GM19395 (cell line): Measurements from ENCODE around the gene FAR1.
"Not testable (repeated sequence)": the region's sequence is repeated elsewhere in the genome, so short reads cannot be mapped to it uniquely, and the experiment has no call there.

ENCODE experiments used
- ATAC-seq: cut with Tn5 transposase; IDR thresholded peaks from one replicate; pipeline ENCODE4 v1.9.1; 2021; ENCODE audit warnings: mild to moderate bottlenecking, moderate library complexity; ENCODE audit not compliant: unreplicated experiment

The FAR1 gene

GRCh38 chr11:13702071-13702470 is 33.6 kb downstream of the FAR1 start:
- ATAC-seq: no peak

DNA sequence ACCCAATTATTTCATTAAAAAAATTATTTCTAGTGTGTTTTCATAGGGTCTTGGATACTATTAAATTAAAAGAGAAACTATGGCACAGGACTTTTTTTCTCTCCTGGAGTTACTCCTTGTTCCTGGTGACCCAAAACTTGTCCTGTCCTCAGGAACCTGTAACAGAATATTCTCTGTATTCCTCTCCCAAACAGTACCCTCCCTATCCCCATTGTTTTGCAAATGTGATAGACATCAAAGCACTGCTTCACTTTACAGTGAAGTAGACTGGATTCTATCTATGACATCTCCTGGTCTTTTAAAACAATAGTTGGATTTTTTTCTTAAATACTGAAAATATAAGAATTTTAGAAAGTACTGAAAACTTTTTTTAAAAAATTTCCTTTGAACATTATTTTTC is 37.2 kb downstream of the FAR1 start:
- ATAC-seq: no peak

DNA sequence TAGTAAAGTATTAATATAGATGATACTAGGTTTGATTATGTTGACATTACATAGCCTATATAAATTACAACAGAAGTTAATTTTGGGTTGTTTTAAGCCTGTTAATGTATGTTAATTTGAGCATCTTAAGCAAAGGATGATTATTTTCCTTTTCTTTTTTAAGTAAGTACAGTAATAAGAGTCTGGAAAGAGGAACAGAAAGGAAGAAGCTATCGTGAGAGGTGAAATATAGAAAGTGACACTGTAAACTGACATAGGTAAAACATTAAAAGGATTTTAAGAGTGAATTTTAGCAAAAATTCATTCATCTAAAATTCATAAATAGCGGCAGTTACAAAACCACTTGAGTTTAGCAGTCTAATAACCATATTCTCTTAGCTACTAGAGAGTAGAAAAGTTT is 45.5 kb downstream of the FAR1 start:
- no peak for ATAC-seq

GRCh38 chr11:13717331-13717730 is 48.9 kb downstream of the FAR1 start:
- no peak for ATAC-seq

DNA sequence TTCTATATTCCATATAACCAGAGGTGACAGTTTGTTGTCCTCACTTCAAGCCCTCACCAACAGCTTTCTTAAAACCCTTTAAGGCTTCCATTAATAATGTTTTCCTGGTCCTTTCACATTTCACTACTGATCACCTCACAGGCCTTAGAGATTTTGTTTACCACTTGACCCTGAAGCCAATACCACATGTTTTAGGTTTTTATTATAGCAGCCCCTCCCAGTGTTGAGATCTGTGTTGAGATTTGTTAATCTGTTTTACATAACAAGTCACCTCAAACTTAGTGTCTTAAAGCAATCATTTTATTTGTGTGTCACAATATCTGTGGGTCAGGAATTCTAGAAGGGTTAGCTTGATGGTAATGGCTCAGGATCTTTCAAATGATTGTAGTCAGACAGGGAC is 49.9 kb downstream of the FAR1 start:
- ATAC-seq: no peak

DNA sequence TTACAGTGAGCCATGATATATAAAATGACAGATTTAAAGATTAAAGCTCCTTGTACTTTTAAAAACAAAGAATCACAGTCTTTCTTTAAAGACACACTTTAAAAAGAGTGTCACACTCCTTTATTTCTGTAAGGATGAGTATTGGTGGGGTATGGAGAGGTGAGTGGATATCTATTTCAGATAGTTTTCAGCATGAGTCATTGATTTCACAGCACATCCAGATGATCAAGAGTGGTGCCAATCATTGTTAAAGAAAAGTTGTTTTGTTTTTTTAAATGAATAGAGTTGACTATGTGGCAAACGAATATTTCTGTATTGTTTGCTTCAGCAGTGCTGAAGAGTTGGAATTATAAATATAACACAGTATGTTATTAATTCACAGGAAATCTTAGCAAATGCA is 52.5 kb downstream of the FAR1 start:
- ATAC-seq: no peak

DNA sequence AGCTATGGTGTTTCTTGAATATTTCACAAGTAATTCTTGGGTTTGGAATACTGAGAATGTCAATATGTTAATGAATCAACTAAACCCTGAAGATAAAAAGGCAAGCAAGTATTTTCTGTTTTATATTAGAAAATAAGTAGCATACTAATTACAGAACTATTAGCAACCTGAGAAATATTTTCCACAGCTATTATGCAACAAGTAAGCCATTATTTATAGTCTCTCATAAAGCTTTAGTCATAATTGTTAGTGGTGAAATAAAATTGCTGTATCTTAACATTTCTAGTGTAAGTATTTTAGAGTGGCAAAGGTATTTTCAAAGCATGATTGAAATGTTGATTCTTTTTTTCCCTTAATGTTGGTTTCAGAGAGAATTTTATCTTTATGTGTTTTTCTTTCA is 53.3 kb downstream of the FAR1 start:
- ATAC-seq: no peak

- no peak for ATAC-seq
Observed at GRCh38 chr11:13726456-13726855, 58.0 kb downstream of the FAR1 start.

DNA sequence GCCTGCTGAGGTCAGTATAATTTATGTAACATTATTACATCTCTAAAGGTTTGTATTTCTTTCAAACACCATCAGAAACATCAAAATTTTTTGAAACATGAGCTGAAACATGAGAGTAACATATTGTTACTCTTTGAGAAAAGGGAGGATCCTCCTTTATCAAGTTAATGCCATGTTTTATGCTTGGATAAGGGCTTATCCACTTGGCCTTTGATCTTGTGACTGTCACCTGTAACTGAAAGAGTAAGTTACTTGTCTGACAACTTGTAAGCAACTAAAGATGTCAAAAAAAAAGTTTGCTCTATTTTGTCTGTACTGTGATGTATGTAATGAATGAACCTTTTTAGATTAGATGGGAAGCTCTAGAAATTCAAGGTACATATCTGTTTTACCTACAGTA is 59.6 kb downstream of the FAR1 start:
- ATAC-seq: no peak

DNA sequence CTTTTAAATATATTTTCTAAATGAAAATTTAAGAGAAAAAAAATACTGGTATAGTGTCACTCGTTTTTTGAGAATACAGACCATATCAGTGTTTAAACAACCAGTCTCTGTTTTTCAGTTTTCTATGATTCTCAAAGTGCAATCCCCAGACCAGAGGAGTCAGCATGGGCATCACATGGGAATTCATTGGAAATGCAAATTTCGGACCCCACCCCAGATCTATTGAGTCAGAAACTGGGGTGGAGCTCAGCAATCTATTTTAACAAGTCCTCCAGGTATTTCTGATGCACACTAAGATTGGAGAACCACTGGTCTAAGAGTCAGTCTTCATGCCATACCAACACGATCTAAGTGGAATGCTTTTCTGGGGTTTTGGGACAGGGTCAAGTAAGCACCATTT is 66.1 kb downstream of the FAR1 start:
- ATAC-seq: no peak

DNA sequence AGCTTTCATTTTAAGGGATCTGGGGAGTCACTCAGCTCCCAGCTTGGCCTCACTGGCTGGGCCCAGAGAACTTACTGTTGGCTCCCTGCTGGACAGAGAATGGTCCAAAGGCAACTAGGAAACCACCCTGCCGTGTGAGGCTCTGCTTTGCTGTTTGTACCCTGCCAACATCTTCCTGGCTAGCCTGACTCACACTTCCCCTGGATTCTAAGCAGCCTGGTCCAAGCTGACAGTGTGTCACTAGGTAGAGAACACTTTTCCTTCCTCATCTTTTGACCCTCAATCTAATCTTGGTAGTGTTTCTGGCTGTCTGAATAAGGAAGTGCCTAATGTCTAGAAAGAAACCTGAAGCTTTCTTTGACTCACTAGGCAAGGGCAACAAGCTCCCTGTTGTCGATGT is 76.7 kb downstream of the FAR1 start:
- no peak for ATAC-seq

DNA sequence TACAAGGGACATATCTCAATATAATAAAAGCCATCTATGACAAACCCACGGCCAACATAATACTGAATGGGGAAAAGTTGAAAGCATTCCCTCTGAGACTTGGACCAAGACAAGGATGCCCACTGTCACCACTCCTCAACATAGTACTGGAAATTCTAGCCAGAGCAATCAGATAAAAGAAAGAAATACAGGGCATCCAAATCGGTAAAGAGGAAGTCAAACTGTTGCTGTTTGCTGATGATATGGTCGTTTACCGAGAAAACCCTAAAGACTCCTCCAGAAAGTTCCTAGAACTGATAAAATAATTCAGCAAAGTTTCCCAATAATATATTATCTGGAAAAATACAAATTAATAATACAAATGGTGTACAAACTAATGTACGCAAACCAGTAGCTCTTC is 84.8 kb downstream of the FAR1 start:
- ATAC-seq: not testable (repeated sequence)

GRCh38 chr11:13759050-13759449 is 90.6 kb downstream of the FAR1 start:
- ATAC-seq: no peak

GRCh38 chr11:13760115-13760514 is 91.6 kb downstream of the FAR1 start:
- ATAC-seq: no peak

DNA sequence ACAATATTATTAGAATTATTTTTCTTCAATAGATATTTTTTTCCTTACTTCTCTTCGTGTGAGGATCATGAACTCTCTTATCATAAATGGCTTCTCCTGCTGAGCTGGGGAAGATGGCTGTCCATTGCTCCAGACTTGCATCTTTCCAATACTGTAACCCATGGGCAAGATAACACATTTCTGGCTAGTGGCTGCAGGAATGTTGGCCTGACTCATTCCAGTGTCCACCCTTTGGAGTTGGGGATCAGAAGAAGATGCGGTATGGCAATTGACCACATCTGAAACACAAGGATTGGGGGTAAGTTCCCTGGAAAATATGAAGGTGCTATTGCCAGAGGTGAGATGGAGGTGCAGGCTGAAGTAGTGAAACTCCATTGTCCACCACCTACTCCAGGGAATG is 92.8 kb downstream of the FAR1 start:
- ATAC-seq: no peak

- ATAC-seq: no peak
Observed at GRCh38 chr11:13761716-13762115, 93.2 kb downstream of the FAR1 start.

GRCh38 chr11:13762718-13763117 is 94.2 kb downstream of the FAR1 start:
- ATAC-seq: no peak

DNA sequence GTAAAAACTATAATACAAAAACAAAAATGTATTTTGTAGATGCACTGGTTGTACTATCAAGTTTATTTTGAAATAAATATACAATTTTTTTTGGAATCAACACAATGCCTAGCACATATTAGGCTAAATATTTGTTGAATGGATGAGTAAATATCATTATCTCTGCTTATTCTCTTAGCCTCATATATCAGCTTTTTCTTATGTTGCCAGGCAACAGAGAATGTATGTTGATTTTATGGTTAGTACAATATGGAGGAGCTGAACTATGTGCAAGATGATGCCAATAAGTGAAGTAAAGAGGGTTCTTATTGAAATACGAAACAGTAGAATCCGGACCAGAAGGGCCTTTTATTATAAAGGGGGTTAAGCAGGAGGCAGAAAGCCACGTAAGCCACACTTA is 94.9 kb downstream of the FAR1 start:
- ATAC-seq: no peak

- no peak for ATAC-seq
Observed at GRCh38 chr11:13765886-13766285, 97.4 kb downstream of the FAR1 start.

DNA sequence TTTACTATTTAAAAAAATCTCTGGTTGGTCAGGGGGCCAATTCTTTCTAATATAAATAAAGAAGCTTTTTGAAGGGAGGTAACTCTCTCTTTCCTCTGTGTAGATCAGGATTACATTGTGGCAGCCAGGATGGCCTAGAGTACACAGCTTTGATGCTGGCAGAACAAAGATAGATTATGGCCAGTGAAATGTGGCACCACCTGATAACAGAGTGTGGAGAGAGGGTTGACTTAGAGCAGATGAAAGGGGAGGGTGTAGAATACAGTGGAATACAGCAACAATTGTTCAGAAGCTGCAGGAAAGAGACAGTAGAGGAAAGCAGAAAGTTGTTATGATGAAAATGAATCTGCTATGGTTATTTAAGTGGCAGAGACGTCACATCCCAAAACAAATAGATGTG is 99.0 kb downstream of the FAR1 start:
- no peak for ATAC-seq

- ATAC-seq: no peak
Observed at GRCh38 chr11:13769188-13769587, 100.7 kb downstream of the FAR1 start.

- ATAC-seq: no peak
Observed at GRCh38 chr11:13771151-13771550, 102.7 kb downstream of the FAR1 start.

- peak; percentile 75 for ATAC-seq
Observed at GRCh38 chr11:13772223-13773046, 104.0 kb downstream of the FAR1 start.
